ENCODE data around the gene SSX5.
"Not testable (repeated sequence)": the region's sequence is repeated elsewhere in the genome, so short reads cannot be mapped to it uniquely, and the experiment has no call there.

The SSX5 gene, protein sequence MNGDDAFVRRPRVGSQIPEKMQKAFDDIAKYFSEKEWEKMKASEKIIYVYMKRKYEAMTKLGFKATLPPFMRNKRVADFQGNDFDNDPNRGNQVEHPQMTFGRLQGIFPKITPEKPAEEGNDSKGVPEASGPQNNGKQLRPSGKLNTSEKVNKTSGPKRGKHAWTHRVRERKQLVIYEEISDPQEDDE

DNA sequence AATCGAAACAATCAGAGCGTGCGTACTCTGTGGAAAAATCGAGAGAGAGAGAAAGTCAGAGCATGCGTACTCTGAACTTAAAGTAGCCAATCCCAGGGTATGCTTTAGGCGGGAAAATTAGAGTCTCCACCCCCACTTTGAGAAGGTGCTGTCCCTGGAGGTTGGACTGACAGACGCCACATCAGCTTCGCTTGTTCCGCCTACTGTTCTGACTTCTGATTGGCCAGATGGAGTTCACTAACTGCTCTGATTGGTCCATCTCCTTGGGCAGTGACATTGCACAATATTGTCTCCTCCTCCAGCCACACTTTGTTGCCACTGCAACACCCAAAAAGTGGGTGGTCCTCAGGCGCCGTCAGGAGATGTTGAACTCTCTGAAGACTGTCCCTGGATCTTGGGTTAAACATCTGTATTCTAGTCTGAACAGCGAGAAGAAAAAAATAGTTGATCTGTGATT, at the start of gene SSX5:
TSS of gene SSX5 (minus strand) at position 51 of the 457 bp plus-strand sequence. CDS start 1,437 bp downstream, outside the sequence.
- no peak for DNase-seq

DNA sequence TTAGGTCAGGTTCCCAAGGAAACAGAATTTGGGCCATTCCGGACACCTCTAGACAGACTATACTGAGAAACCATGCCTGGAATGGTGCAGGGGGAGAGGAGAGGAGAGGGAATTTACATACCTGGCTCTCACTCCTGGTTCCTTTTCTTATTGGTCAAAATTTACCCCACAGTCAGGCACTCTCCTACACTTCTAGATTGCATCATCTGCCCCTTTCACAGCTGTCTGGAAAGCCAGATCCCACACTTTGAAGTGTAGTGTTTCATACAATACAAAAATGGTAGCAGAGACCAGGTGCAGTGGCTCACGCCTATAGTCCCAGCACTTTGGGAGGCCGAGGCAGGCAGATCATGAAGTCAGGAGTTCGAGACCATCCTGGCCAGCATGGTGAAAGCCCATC, 27.6 kb upstream of the SSX5 start:
- not testable (repeated sequence) for DNase-seq

DNA sequence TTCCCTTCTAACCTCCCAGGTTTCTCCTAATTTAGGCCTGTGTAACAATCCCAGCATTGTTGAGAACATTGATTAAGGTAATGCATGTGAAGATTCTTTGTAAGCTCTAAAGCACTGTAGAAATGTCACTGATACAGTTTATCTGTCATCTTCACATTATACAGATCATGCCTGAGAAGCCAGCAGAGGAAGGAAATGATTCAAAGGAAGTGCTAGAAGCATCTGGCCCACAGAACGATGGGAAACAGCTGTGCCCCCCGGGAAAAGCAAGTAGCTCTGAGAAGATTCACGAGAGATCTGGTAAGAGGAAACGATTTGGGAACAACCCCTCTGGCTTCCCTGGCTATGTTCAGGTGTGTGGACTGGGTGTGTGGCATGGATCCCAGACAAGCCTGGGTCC, 17.7 kb upstream of the SSX5 start:
- DNase-seq = not testable (repeated sequence)

DNA sequence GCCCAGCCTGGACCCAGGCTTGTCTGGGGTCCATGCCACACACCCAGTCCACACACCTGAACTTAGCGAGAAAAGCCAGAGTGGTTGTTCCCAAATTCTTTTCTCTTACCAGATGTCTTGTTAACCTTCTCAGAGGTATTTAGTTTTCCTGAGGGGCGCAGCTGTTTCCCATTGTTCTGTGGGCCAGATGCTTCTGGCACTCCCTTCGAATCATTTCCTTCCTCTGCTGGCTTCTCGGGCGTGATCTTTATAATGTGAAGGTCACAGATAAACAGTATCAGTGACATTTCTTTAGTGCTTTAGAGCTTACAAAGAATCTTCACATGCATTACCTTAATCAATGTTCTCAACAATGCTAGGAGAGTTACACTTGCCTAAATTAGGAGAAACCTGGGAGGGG, 6.6 kb downstream of the SSX5 start:
- not testable (repeated sequence) for DNase-seq

DNA sequence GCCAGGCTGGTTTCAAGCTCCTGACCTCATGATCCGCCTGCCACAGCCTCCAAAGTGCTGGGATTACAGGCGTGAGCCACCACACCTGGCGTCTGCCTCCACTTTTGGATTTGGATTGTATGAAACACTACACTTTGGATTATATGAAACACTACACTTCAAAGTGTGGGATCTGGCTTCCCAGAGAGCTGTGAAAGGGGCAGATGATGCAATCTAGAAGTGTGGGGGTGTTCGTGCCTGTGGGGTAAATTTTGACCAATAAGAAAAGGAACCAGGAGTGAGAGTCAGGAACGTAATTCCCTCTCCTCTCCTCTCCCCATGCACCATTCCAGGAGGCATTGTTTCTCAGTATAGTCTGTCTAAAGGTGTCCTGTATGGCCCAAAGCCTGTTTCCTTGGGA, 14.7 kb downstream of the SSX5 start:
- DNase-seq = not testable (repeated sequence)

DNA sequence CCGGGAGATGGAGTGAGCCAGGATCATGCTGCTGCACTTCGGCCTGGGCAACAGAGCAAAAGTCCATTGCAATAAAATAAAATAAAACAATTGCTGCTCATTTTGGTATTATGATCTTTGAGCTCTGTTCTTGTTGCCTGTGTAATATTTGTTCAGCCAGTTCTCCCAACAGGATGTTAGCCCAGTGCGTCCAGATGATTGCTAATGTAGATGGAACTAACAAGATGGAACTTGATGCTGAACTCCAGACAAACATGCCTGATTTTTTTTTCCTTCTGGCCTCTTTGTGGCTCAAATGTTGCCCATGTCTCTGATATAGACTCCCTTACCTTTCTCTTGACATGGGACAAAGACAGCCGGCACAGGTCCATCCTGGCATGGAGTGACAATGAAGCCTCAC, 15.8 kb downstream of the SSX5 start:
- no peak for DNase-seq

DNA sequence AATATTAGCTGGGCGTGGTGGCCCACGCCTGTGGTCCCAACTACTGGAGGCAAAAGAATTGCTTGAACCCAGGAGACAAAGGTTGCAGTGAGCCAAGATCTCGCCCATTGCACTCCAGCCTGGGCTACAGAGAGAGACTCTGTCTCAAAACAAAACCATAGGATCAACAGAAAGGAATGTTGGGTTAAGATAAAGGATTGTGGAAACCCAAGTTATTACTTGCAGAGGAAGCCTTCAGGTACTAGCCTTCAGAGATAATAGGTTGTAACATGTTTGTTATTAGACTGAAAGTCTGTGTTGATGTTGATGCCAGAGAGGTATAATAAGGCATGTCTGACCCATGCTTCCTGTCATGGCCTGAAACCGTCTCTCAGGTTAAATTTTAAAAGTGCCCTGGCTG, 16.9 kb downstream of the SSX5 start:
- no peak for DNase-seq

DNA sequence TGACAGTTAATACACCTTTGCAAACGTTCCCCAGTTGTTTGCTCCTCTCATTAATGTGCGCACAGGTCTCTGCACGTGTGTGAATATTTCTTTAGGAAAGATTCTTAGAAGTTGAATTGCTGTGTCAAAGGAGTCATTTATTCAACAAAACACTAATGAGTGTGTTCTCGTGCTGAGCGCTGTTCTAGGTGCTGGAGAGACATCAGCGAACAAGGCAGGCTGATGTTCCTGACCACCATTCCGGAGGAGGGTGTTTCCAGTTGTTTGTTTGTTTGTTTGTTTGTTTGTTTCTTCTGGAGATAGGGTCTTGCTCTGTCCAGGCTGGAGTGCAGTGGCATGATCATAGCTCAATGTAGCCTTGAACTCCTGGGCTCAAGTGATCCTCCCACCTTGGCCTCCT, 30.3 kb downstream of the SSX5 start:
- not testable (repeated sequence) for DNase-seq

DNA sequence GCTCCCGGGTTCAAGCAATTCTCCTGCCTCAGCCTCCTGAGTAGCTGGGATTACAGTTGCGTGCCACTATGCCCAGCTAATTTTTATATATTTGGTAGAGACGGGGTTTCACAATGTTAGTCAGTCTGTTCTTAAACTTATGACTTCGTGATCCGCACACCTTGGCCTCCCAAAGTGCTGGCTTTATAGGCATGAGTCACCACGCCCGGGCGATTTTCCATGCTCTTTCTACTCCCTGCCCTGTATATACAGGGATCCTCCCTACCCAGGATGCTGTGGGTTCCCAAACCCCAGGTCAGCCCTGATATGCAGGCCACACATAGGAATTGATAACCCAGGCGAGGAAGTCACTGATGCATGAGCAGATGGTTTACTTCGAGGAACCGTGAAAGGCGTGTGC, 31.4 kb downstream of the SSX5 start:
- DNase-seq = no peak

DNA sequence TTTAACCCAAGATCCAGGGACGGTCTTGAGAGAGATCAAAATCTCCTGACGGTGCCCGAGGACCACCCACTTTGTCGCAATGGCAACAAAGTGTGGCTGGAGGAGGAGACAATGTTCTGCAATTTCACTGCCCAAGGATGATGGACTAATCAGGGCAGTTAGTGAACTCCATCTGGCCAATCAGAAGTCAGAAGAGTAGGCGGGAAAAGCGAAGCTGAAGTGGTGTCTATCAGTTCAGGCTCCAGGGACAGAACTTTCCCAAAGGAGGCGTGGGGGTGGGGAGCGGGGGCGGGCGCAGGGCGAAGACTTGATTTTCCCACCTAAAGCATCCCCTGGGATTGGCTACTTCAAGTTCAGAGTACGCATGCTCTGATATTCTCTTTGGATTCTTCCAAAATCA, 40.6 kb downstream of the SSX5 start:
- DNase-seq = no peak

DNA sequence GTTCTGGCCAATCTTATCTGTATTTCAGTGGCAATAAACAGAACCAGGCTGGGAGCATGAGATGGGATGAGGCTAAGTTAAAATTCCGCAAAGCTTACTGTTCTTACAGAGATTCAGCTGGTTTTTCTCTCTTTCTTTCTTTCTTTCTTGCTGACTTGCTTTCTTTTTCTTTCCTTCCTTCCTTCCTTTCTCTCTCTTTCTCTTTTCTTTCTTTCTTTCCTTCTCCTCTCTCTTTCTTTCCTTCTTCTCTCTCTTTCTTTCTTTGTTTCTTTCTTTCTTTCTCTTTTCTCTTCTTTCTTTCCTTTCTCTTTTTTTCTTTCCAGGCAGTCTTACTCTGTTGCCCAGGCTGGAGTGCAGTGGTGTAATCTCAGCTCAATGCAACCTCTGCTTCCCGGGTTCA, 41.8 kb downstream of the SSX5 start:
- no peak for DNase-seq

DNA sequence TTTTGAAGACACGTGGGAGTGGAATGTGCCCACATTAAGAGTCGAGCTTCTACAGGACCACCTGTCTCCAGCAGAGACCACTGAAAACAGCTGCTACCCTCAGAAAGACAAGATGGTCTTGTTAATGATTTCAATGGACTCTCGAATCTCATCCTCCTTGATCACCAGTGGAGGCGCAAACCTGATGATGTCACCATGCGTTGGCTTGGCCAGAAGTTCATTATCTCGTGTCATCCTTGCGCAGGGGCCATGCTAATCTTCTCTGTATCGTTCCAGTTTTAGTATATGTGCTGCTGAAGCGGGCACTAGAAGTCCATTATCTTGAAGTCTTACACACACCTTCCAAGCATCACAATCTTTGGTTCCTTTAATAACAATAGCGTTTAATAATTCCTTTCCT, 42.8 kb downstream of the SSX5 start:
- no peak for DNase-seq

DNA sequence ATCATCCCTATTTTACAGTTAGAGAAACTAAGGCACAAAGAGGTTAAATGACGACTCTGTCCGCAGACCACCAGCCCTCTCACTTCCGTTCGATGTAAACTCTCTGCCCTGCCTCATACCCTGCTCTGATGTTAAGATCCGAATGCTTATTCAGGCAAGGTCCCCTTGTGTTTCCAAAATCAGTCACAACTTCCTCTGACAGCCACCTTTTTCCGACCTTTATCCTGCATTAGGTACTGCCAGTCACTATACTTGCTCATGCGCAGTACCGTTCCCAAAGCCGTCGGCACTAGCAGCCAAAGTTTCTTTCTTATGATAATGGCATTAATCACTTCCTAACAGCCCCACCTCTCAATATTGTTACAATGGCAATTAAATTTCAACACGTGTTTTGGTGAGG, 53.9 kb downstream of the SSX5 start:
- DNase-seq = peak; percentile 4

DNA sequence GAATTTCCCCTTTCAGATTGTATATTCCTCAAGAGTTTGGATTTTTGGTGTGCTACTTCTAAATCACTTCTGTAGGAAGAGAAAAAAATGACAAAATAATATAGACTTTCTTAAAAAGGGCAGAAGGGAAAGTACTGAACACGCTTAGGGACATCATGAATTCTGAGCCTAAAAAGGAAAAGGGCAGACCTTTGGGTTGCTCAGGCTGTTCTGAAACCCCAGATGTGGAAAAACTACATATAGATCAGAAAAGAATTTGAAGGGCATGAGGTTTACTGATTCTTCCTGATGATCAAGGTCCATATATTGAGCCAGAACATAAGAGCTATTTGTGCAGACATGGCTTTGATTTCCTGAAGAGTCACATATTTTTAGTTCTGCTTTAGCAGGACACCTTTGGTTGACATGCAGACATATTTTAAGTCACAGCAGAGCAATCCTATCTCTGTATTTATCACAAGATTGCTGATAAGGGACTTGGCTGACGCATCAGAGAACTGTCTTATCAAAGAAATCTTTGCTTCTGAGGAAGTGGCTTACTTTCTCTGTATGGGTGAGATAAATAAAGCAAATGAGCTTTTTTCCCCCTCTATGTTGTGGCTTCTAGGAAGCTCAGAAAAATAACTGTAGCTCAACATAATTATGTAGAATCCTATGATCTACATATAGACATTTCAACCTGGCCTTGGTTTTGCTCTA, 54.6 kb downstream of the SSX5 start:
- not testable (repeated sequence) for DNase-seq

DNA sequence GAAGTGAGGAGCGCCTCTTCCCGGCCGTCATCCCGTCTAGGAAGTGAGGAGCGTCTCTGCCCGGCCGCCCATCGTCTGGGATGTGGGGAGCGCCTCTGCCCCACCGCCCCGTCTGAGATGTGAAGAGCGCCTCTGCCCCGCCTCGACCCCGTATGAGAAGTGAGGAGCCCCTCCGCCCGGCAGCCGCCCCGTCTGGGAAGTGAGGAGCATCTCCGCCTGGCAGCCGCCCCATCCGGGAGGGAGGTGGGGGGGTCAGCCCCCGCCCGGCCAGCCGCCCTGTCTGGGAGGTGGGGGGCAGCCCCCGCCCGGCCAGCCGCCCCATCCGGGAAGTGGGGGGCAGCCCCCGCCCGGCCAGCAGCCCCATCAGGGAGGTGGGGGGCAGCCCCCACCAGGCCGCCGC, 57.5 kb downstream of the SSX5 start:
- DNase-seq = not testable (repeated sequence)
